GM12872 (cell line): Measurements from ENCODE around the gene MICALL2.

Source experiments
- TF ChIP-seq, protein P1 (sequence below): IDR thresholded peaks from 3 replicates; pipeline ENCODE4 v1.5.1; 2011; ENCODE audit warnings: low read depth, mild to moderate bottlenecking, low read length, moderate library complexity; ENCODE audit not compliant: insufficient read depth

MICALL2 gene

DNA sequence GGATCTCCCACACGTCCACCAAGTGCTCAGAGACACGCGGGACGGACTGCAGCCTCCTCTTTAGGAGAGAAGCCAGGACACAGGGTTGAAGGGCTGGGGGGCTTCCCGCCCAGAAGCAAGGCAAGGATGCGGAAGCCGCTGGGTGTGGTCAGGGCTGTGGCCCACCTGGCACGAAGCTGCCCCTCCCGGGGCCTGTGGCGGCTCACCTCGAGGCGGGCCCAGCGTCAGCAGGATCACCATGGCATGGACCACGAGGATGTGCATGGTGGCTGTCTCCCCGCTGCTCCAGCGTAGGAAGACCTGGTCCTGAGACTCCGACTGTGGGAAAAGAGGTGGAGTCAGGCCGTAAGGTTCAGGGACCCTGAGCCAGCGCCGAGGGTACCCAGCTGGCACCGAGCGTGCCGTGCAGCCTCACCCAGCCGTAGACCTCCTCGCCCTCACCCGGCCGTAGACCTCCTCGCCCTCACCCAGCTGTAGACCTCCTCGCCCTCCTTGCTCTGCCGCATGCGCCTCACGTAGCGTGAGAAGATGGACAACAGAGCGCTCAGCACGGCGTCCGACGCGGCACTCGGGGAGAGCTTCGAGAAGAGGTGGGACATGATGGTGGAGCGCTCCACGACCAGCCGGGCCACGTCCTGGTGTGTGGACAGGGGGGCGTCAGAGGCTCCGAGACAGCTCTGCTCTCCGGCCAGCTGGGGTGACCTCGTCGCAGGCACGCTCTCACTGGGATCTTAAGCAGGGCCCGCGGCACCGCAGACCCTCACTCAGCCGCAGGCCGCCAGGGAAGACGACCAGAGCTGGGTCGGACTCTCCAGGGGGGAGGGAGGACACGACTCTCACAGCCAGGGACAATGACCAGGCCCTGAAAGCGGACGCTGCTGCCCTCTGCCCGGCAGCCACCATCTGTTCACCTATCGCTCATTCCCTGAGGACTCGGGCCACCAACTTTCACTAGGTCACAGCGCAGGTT is 24.6 kb upstream of the MICALL2 start:
- TF ChIP-seq, protein P1, sequence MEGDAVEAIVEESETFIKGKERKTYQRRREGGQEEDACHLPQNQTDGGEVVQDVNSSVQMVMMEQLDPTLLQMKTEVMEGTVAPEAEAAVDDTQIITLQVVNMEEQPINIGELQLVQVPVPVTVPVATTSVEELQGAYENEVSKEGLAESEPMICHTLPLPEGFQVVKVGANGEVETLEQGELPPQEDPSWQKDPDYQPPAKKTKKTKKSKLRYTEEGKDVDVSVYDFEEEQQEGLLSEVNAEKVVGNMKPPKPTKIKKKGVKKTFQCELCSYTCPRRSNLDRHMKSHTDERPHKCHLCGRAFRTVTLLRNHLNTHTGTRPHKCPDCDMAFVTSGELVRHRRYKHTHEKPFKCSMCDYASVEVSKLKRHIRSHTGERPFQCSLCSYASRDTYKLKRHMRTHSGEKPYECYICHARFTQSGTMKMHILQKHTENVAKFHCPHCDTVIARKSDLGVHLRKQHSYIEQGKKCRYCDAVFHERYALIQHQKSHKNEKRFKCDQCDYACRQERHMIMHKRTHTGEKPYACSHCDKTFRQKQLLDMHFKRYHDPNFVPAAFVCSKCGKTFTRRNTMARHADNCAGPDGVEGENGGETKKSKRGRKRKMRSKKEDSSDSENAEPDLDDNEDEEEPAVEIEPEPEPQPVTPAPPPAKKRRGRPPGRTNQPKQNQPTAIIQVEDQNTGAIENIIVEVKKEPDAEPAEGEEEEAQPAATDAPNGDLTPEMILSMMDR = no peak

- TF ChIP-seq, protein P1 = no peak
Observed at GRCh38 chr7:1483079-1483478, 23.8 kb upstream of the MICALL2 start.

DNA sequence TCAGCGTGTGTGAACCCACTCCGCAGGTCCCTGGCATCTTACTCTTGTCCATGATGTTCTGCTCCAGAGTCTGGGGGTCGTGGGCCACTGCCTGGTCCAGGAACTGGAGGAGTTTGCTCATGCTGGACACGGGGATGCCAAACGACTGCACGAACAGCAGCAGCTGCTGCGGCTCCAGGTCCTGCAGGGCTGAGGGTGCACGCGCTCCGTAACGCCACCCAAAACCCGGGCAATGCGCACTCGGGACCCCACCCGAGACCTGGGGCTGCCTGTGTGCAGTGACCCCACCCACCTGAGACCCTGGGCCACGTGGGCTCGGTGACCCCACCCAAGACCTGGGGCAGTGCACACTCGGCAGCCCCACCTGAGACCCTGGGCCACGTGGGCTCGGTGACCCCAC is 22.0 kb upstream of the MICALL2 start:
- TF ChIP-seq, protein P1 = no peak

GRCh38 chr7:1480670-1481069 is 21.4 kb upstream of the MICALL2 start:
- TF ChIP-seq, protein P1 = no peak

- TF ChIP-seq, protein P1 = no peak
Observed at GRCh38 chr7:1479287-1479686, 20.0 kb upstream of the MICALL2 start.

- TF ChIP-seq, protein P1 = no peak
Observed at GRCh38 chr7:1478480-1478879, 19.2 kb upstream of the MICALL2 start.

DNA sequence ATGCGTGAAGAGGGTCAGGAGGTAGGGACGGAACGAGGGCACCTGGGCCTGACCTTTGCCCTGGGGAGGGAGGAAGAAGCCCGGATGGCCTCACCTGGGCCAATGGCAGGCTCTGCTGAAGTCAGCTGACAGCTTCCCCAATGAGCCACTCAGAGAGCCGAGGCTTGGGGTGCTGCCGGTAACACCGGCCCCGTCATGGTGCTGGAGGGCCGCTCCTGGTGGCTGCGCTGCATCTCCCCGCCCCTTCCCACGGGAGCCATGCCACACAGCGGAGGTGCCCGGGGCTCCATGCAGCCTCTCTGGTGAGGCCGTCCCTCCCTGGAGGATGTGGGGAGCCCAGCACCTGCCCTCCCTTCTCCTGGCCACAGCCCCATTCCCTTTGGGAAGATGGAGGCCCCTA is 17.6 kb upstream of the MICALL2 start:
- TF ChIP-seq, protein P1 = no peak
